HG02884 (cell line): ENCODE measurements around the gene ZDHHC17.
A peak's percentile ranks its signal among the peaks of the same experiment; 100 is the strongest.
"Not testable (repeated sequence)": the region's sequence is repeated elsewhere in the genome, so short reads cannot be mapped to it uniquely, and the experiment has no call there.

Experiments used
- ATAC-seq: cut with Tn5 transposase; IDR thresholded peaks from one replicate; pipeline ENCODE4 v1.9.1; 2021; ENCODE audit warnings: mild to moderate bottlenecking, moderate library complexity; ENCODE audit not compliant: unreplicated experiment

Gene ZDHHC17

GRCh38 chr12:76763746-76764675, at the start of gene ZDHHC17:
ZDHHC17 (plus strand) TSS chr12:76764115; CDS start chr12:76764237, 122 bp downstream.
- peak; percentile 88 for ATAC-seq

GRCh38 chr12:76714415-76714814, 49.5 kb upstream of the ZDHHC17 start:
- ATAC-seq = no peak

GRCh38 chr12:76714861-76715260, 49.1 kb upstream of the ZDHHC17 start:
- ATAC-seq = no peak

GRCh38 chr12:76715332-76715731, 48.6 kb upstream of the ZDHHC17 start:
- no peak for ATAC-seq

GRCh38 chr12:76717314-76717713, 46.6 kb upstream of the ZDHHC17 start:
- no peak for ATAC-seq

GRCh38 chr12:76719171-76720041, 44.5 kb upstream of the ZDHHC17 start:
- no peak for ATAC-seq

GRCh38 chr12:76720068-76720467, 43.8 kb upstream of the ZDHHC17 start:
- no peak for ATAC-seq

GRCh38 chr12:76726626-76727025, 37.3 kb upstream of the ZDHHC17 start:
- no peak for ATAC-seq

GRCh38 chr12:76732188-76732587, 31.7 kb upstream of the ZDHHC17 start:
- ATAC-seq = not testable (repeated sequence)

- ATAC-seq = not testable (repeated sequence)
Observed at GRCh38 chr12:76737689-76738088, 26.2 kb upstream of the ZDHHC17 start.

GRCh38 chr12:76738824-76739579, 24.9 kb upstream of the ZDHHC17 start:
- no peak for ATAC-seq

GRCh38 chr12:76739896-76740295, 24.0 kb upstream of the ZDHHC17 start:
- no peak for ATAC-seq

- ATAC-seq = no peak
Observed at GRCh38 chr12:76740501-76740900, 23.4 kb upstream of the ZDHHC17 start.

- no peak for ATAC-seq
Observed at GRCh38 chr12:76745343-76745742, 18.6 kb upstream of the ZDHHC17 start.

GRCh38 chr12:76746516-76746915, 17.4 kb upstream of the ZDHHC17 start:
- no peak for ATAC-seq

GRCh38 chr12:76747245-76747644, 16.7 kb upstream of the ZDHHC17 start:
- ATAC-seq = no peak

GRCh38 chr12:76755829-76756379, 8.0 kb upstream of the ZDHHC17 start:
- no peak for ATAC-seq

GRCh38 chr12:76757694-76758093, 6.2 kb upstream of the ZDHHC17 start:
- ATAC-seq = no peak

GRCh38 chr12:76762601-76762980, 1.3 kb upstream of the ZDHHC17 start:
- no peak for ATAC-seq

- ATAC-seq = no peak
Observed at GRCh38 chr12:76764856-76765255, 941 bp downstream of the ZDHHC17 start.

- no peak for ATAC-seq
Observed at GRCh38 chr12:76765598-76765997, 1.7 kb downstream of the ZDHHC17 start.
